GM12892 (cell line): Measurements from ENCODE around the gene SOX1.

ENCODE experiments used
- POLR2A ChIP-seq: IDR thresholded peaks from 2 replicates; pipeline ENCODE4 v1.6.1; 2011; ENCODE audit warnings: low read depth, low read length, control low read depth
- POLR2AphosphoS5 ChIP-seq: IDR thresholded peaks from 2 replicates; pipeline ENCODE4 v1.6.1; 2011; ENCODE audit warnings: low read depth, low read length, control low read depth
- TAF1 ChIP-seq: IDR thresholded peaks from 2 replicates; pipeline ENCODE4 v1.6.1; 2011; ENCODE audit warnings: low read depth, mild to moderate bottlenecking, control low read depth, low read length, borderline replicate concordance

- TF ChIP-seq TAF1 (no peak), POLR2A (no peak), POLR2AphosphoS5 (no peak)
Observed at GRCh38 chr13:112098699-112099098, 31.8 kb downstream of the SOX1 start.
